ENCODE data around the gene CRY2. TPM values are rescaled to one million over a fixed set of nuclear protein-coding genes. Genes with fewer than 3 reads are reported as not detected.

The CRY2 gene
- total RNA-seq, 1 donor from 2014 or later = 23.8 TPM

- H3K9me3 Mint-ChIP-seq = no peaks in the 10 kb centered on the region
- peaks cover 21% of the 10 kb centered on the region for H3K27me3 Mint-ChIP-seq (ENCODE audit: low read depth)
- H3K27ac Mint-ChIP-seq (ENCODE audit: unreplicated experiment) = no peak within 1 kb of the TSS
- peak; percentile 62 for DNase-seq (ENCODE audit: low read depth, low spot score)
- peak within 1 kb of the TSS; percentile 83 for H3K4me3 Mint-ChIP-seq
- no peaks in the 10 kb centered on the region for H3K36me3 Mint-ChIP-seq (ENCODE audit: low read depth)
- peaks cover 10% of the 10 kb centered on the region for H3K4me1 Mint-ChIP-seq
- no peak for TF ChIP-seq CTCF (conservative IDR thresholded peaks at IDR 0.05)
Observed at GRCh38 chr11:45885274-45885920, 38.1 kb downstream of the CRY2 start, which contains the start of gene MAPK8IP1. MAPK8IP1 (plus strand) TSS chr11:45885651; CDS start chr11:45885821, 170 bp downstream.

GRCh38 chr11:45885921-45886721 lies 38.8 kb downstream of the CRY2 start:
- DNase-seq (ENCODE audit: low read depth, low spot score) = no peak
- Mint-ChIP-seq H3K4me3 (peak overlapping the region; percentile 74), H3K9me3 (no peaks in the 10 kb centered on the region), H3K4me1 (peaks cover 10% of the 10 kb centered on the region), H3K27ac (ENCODE audit: unreplicated experiment) (no peak overlapping the region), H3K27me3 (ENCODE audit: low read depth) (peaks cover 21% of the 10 kb centered on the region), H3K36me3 (ENCODE audit: low read depth) (no peaks in the 10 kb centered on the region)
- TF ChIP-seq CTCF (conservative IDR thresholded peaks at IDR 0.05) = no peak

GRCh38 chr11:45886816-45887520 lies 39.7 kb downstream of the CRY2 start:
- Mint-ChIP-seq H3K4me3 (peak overlapping the region; percentile 74), H3K4me1 (peaks cover 10% of the 10 kb centered on the region), H3K9me3 (no peaks in the 10 kb centered on the region), H3K27me3 (ENCODE audit: low read depth) (peaks cover 21% of the 10 kb centered on the region), H3K27ac (ENCODE audit: unreplicated experiment) (no peak overlapping the region), H3K36me3 (ENCODE audit: low read depth) (no peaks in the 10 kb centered on the region)
- DNase-seq (ENCODE audit: low read depth, low spot score) = no peak
- no peak for TF ChIP-seq CTCF (conservative IDR thresholded peaks at IDR 0.05)

GRCh38 chr11:45887587-45887986 lies 40.3 kb downstream of the CRY2 start:
- Mint-ChIP-seq H3K4me1 (peaks cover 10% of the 10 kb centered on the region), H3K4me3 (peak overlapping the region; percentile 69)

More at GRCh38 chr11:45887587-45887986, 40.3 kb downstream of the CRY2 start:
- H3K27ac Mint-ChIP-seq (ENCODE audit: unreplicated experiment) = no peak overlapping the region
- no peaks in the 10 kb centered on the region for H3K9me3 Mint-ChIP-seq
- peaks cover 21% of the 10 kb centered on the region for H3K27me3 Mint-ChIP-seq (ENCODE audit: low read depth)
- no peaks in the 10 kb centered on the region for H3K36me3 Mint-ChIP-seq (ENCODE audit: low read depth)
- no peak for TF ChIP-seq CTCF (conservative IDR thresholded peaks at IDR 0.05)
- no peak for DNase-seq (ENCODE audit: low read depth, low spot score)

All from neural crest cell (in vitro differentiated cells).